ENCODE results near the gene ZNF398. TPM values are rescaled to one million over a fixed set of nuclear protein-coding genes. Genes with fewer than 3 reads are reported as not detected.

ZNF398 gene
- total RNA-seq, 1 experiment from 2014 or later: 14.6 TPM

- CTCF ChIA-PET: no interaction called here
- no peak overlapping the region for H3K4me3 Mint-ChIP-seq (ENCODE audit: low read depth, unreplicated experiment)
- no peaks in the 10 kb centered on the region for H3K9me3 Mint-ChIP-seq (ENCODE audit: low read depth, unreplicated experiment)
- no peaks in the 10 kb centered on the region for H3K4me1 Mint-ChIP-seq (ENCODE audit: low read depth, unreplicated experiment)
- no TSS peak for BruUV-seq (replicated peaks)
- no peak for DNase-seq
- no peak for TF ChIP-seq CTCF (IDR thresholded peaks at IDR 0.05; ENCODE audit: unreplicated experiment)
- H3K27ac Mint-ChIP-seq (ENCODE audit: unreplicated experiment): no peak overlapping the region
- intact Hi-C loops (cut with micrococcal nuclease; ENCODE audit: unreplicated experiment): no loop called here
- no peaks in the 10 kb centered on the region for H3K36me3 Mint-ChIP-seq (ENCODE audit: insufficient read depth, unreplicated experiment)
- no peaks in the 10 kb centered on the region for H3K27me3 Mint-ChIP-seq (ENCODE audit: unreplicated experiment)
Observed at GRCh38 chr7:149103424-149103823, 43.8 kb upstream of the ZNF398 start.

- Mint-ChIP-seq H3K36me3 (ENCODE audit: insufficient read depth, unreplicated experiment) (no peaks in the 10 kb centered on the region), H3K27me3 (ENCODE audit: unreplicated experiment) (no peaks in the 10 kb centered on the region), H3K4me3 (ENCODE audit: low read depth, unreplicated experiment) (no peak overlapping the region), H3K27ac (ENCODE audit: unreplicated experiment) (no peak overlapping the region), H3K4me1 (ENCODE audit: low read depth, unreplicated experiment) (no peaks in the 10 kb centered on the region), H3K9me3 (ENCODE audit: low read depth, unreplicated experiment) (no peaks in the 10 kb centered on the region)
- intact Hi-C loops (cut with micrococcal nuclease; ENCODE audit: unreplicated experiment): no loop called here
- TF ChIP-seq CTCF (IDR thresholded peaks at IDR 0.05; ENCODE audit: unreplicated experiment): no peak
- no peak for DNase-seq
- BruUV-seq (replicated peaks): no TSS peak
- CTCF ChIA-PET: no interaction called here
Observed at GRCh38 chr7:149104214-149104613, 43.0 kb upstream of the ZNF398 start.

- BruUV-seq (replicated peaks): no TSS peak
- CTCF ChIA-PET: interaction anchor here (0.6 kb wide), 1 partner anchor 190 kb away, joined by 7 read pairs; no protein-coding TSS in a partner anchor
- DNase-seq: no peak
- intact Hi-C loops (cut with micrococcal nuclease; ENCODE audit: unreplicated experiment): no loop called here
- Mint-ChIP-seq H3K27me3 (ENCODE audit: unreplicated experiment) (no peaks in the 10 kb centered on the region), H3K36me3 (ENCODE audit: insufficient read depth, unreplicated experiment) (no peaks in the 10 kb centered on the region), H3K27ac (ENCODE audit: unreplicated experiment) (no peak overlapping the region), H3K9me3 (ENCODE audit: low read depth, unreplicated experiment) (no peaks in the 10 kb centered on the region), H3K4me1 (ENCODE audit: low read depth, unreplicated experiment) (no peaks in the 10 kb centered on the region), H3K4me3 (ENCODE audit: low read depth, unreplicated experiment) (no peak overlapping the region)
- TF ChIP-seq CTCF (IDR thresholded peaks at IDR 0.05; ENCODE audit: unreplicated experiment): no peak
Observed at GRCh38 chr7:149104749-149105148, 42.5 kb upstream of the ZNF398 start.

- Mint-ChIP-seq H3K36me3 (ENCODE audit: insufficient read depth, unreplicated experiment) (no peaks in the 10 kb centered on the region), H3K27ac (ENCODE audit: unreplicated experiment) (no peak overlapping the region), H3K27me3 (ENCODE audit: unreplicated experiment) (no peaks in the 10 kb centered on the region), H3K4me3 (ENCODE audit: low read depth, unreplicated experiment) (no peak overlapping the region), H3K9me3 (ENCODE audit: low read depth, unreplicated experiment) (no peaks in the 10 kb centered on the region), H3K4me1 (ENCODE audit: low read depth, unreplicated experiment) (no peaks in the 10 kb centered on the region)
- intact Hi-C loops (cut with micrococcal nuclease; ENCODE audit: unreplicated experiment): no loop called here
- no TSS peak for BruUV-seq (replicated peaks)
- CTCF ChIA-PET: interaction anchor here (0.7 kb wide), 1 partner anchor 216 kb away, joined by 3 read pairs; no protein-coding TSS in a partner anchor
- DNase-seq: no peak
- TF ChIP-seq CTCF (IDR thresholded peaks at IDR 0.05; ENCODE audit: unreplicated experiment): no peak
Observed at GRCh38 chr7:149109969-149110368, 37.3 kb upstream of the ZNF398 start.
